CD4-positive, alpha-beta T cell (primary cell): ENCODE measurements around the gene KIF26B. TPM values are rescaled to one million over a fixed set of nuclear protein-coding genes. Genes with fewer than 3 reads are reported as not detected.

ENCODE experiments used
- ATAC-seq: fragments of 200-7000 bp; cut with Tn5 transposase; one replicate; pipeline ENCODE4 v1.10.0; 2022; ENCODE audit warnings: mild to moderate bottlenecking; ENCODE audit not compliant: poor library complexity
- CTCF ChIA-PET: fragments of 350-600 bp; sonication (Branson Sonifier 250); formaldehyde crosslinking; loops from one replicate; lab custom pipeline; 2021; ENCODE audit warnings: antibody characterized with exemption, inconsistent platforms; lab: Charles Lee
- POLR2A ChIA-PET: fragments of 350-600 bp; sonication (Branson Sonifier 250); formaldehyde crosslinking; loops from one replicate; lab custom pipeline; 2021; ENCODE audit warnings: antibody characterized with exemption, inconsistent platforms; lab: Charles Lee
- DNase-seq, 14 experiments: peaks; one replicate each; pipeline ENCODE4 v3.0.0-alpha.2; 2013 to 2020; ENCODE audit warnings: mixed read lengths in 2 of 14
- H3K27ac ChIP-seq, 2 donors: one replicate each; pipeline versions ENCODE4 v1.5.1 to v1.7.0; 2013; ENCODE audit warnings: low read length in 2 of 2, low read depth in 1 of 2, mild to moderate bottlenecking in 1 of 2
- H3K27me3 ChIP-seq, 2 experiments: 1 replicate in 1 of 2; 2 replicates in 1 of 2; pipeline versions ENCODE4 v1.6.1 to v1.7.0; 2013; ENCODE audit warnings: low read length in 2 of 2, control low read depth in 1 of 2, mild to moderate bottlenecking in 1 of 2, moderate library complexity in 1 of 2; ENCODE audit not compliant: insufficient read depth in 2 of 2, control insufficient read depth in 1 of 2
- H3K36me3 ChIP-seq: one replicate; pipeline ENCODE4 v1.6.1; 2013; ENCODE audit warnings: low read length, control low read depth; ENCODE audit not compliant: insufficient read depth
- H3K4me1 ChIP-seq: one replicate; pipeline ENCODE4 v1.6.1; 2013; ENCODE audit warnings: low read length, control low read depth; ENCODE audit not compliant: insufficient read depth
- H3K4me3 ChIP-seq: one replicate; pipeline ENCODE4 v1.5.1; 2013; ENCODE audit warnings: mild to moderate bottlenecking, low read length, moderate library complexity
- H3K9me3 ChIP-seq, 2 experiments: 1 replicate in 1 of 2; 2 replicates in 1 of 2; pipeline versions ENCODE4 v1.6.1 to v1.7.0; 2013; ENCODE audit warnings: low read length in 2 of 2, mild to moderate bottlenecking in 2 of 2, control low read depth in 1 of 2, moderate library complexity in 1 of 2; ENCODE audit not compliant: control insufficient read depth in 1 of 2, insufficient read depth in 1 of 2
- H3K27ac Mint-ChIP-seq: one replicate; pipeline ENCODE4 v1.8.0; 2020; ENCODE audit warnings: mixed read lengths
- H3K27me3 Mint-ChIP-seq: one replicate; pipeline ENCODE4 v1.8.0; 2021; ENCODE audit warnings: mixed read lengths
- H3K36me3 Mint-ChIP-seq: one replicate; pipeline ENCODE4 v1.8.0; 2021; ENCODE audit warnings: low read depth, mixed read lengths
- H3K4me1 Mint-ChIP-seq: one replicate; pipeline ENCODE4 v1.8.0; 2021; ENCODE audit warnings: low read depth, mixed read lengths
- H3K4me3 Mint-ChIP-seq: one replicate; pipeline ENCODE4 v1.8.0; 2020; ENCODE audit warnings: mild to moderate bottlenecking, mixed read lengths
- H3K9me3 Mint-ChIP-seq: one replicate; pipeline ENCODE4 v1.8.0; 2020; ENCODE audit warnings: mixed read lengths
- CTCF ChIP-seq: fragments of 200-600 bp; IDR thresholded peaks from one replicate; pipeline ENCODE4 v1.8.0; 2022; ENCODE audit warnings: antibody characterized with exemption, mild to moderate bottlenecking
- intact Hi-C, 2 experiments: fragments of 100-400 bp; cut with DNase I in 1 of 2; cut with micrococcal nuclease in 1 of 2; formaldehyde crosslinking; loops; one replicate each; pipeline versions ENCODE4 v1.15.1 to v1.9.0; 2023 to 2025; cut with DNase I, micrococcal nuclease
- total RNA-seq, 174 experiments: library from RNA in 2 of 174; stranded (reverse) in 2 of 174; gene quantifications; one replicate each; pipeline ENCODE4 v1.2.3 and lab custom pipeline; 2021 to 2026

KIF26B gene
- total RNA-seq, 2 experiments from 2014 or later: 0.03 TPM; not detected in 1

GRCh38 chr1:245448975-245449431 lies 294.2 kb downstream of the KIF26B start:
- no peaks in the 10 kb centered on the region for H3K4me1 ChIP-seq
- no peak overlapping the region for H3K4me3 Mint-ChIP-seq
- no peaks in the 10 kb centered on the region for H3K36me3 ChIP-seq
- no peak overlapping the region for H3K27ac ChIP-seq
- intact Hi-C loops: no loop called here
- H3K27ac Mint-ChIP-seq: no peak overlapping the region
- no peaks in the 10 kb centered on the region for H3K27me3 ChIP-seq
- H3K4me3 ChIP-seq: no peak overlapping the region
- no peaks in the 10 kb centered on the region for H3K27me3 Mint-ChIP-seq
- no peaks in the 10 kb centered on the region for H3K4me1 Mint-ChIP-seq
- CTCF ChIA-PET: no interaction called here
- DNase-seq (no peak), ATAC-seq (no peak)
- no peaks in the 10 kb centered on the region for H3K36me3 Mint-ChIP-seq
- H3K9me3 Mint-ChIP-seq: peaks cover 3% of the 10 kb centered on the region
- no peak for TF ChIP-seq CTCF
- POLR2A ChIA-PET: no interaction called here
- H3K9me3 ChIP-seq: peaks cover 4 to 5% of the 10 kb centered on the region in 2 experiments

GRCh38 chr1:245453541-245453940 lies 298.8 kb downstream of the KIF26B start:
- H3K9me3 Mint-ChIP-seq: no peaks in the 10 kb centered on the region
- Histone ChIP-seq H3K27ac (no peak overlapping the region), H3K27me3 (no peaks in the 10 kb centered on the region), H3K4me1 (no peaks in the 10 kb centered on the region), H3K4me3 (no peak overlapping the region), H3K9me3 (no peaks in the 10 kb centered on the region), H3K36me3 (no peaks in the 10 kb centered on the region)
- no peaks in the 10 kb centered on the region for H3K4me1 Mint-ChIP-seq
- no peak overlapping the region for H3K27ac Mint-ChIP-seq
- intact Hi-C loops: no loop called here
- ChIA-PET POLR2A (no interaction called here), CTCF (no interaction called here)
- no peak for DNase-seq
- H3K27me3 Mint-ChIP-seq: no peaks in the 10 kb centered on the region
- no peaks in the 10 kb centered on the region for H3K36me3 Mint-ChIP-seq
- no peak for ATAC-seq
- no peak overlapping the region for H3K4me3 Mint-ChIP-seq
- no peak for TF ChIP-seq CTCF

- intact Hi-C loops: no loop called here
- Mint-ChIP-seq H3K36me3 (no peaks in the 10 kb centered on the region), H3K4me1 (no peaks in the 10 kb centered on the region), H3K27me3 (no peaks in the 10 kb centered on the region), H3K27ac (no peak overlapping the region), H3K4me3 (no peak overlapping the region), H3K9me3 (no peaks in the 10 kb centered on the region)
- TF ChIP-seq CTCF: no peak
- no peak for DNase-seq
- Histone ChIP-seq H3K27ac (no peak overlapping the region), H3K4me1 (no peaks in the 10 kb centered on the region), H3K9me3 (no peaks in the 10 kb centered on the region), H3K4me3 (no peak overlapping the region), H3K36me3 (no peaks in the 10 kb centered on the region), H3K27me3 (no peaks in the 10 kb centered on the region)
- ATAC-seq: no peak
- ChIA-PET CTCF (no interaction called here), POLR2A (no interaction called here)
These were observed 299.3 kb downstream of the KIF26B start for GRCh38 chr1:245454051-245454450.
